ENCODE measurements around the gene DTX3.
"Not testable (repeated sequence)": the region's sequence is repeated elsewhere in the genome, so short reads cannot be mapped to it uniquely, and the experiment has no call there.

DTX3 gene

DNA sequence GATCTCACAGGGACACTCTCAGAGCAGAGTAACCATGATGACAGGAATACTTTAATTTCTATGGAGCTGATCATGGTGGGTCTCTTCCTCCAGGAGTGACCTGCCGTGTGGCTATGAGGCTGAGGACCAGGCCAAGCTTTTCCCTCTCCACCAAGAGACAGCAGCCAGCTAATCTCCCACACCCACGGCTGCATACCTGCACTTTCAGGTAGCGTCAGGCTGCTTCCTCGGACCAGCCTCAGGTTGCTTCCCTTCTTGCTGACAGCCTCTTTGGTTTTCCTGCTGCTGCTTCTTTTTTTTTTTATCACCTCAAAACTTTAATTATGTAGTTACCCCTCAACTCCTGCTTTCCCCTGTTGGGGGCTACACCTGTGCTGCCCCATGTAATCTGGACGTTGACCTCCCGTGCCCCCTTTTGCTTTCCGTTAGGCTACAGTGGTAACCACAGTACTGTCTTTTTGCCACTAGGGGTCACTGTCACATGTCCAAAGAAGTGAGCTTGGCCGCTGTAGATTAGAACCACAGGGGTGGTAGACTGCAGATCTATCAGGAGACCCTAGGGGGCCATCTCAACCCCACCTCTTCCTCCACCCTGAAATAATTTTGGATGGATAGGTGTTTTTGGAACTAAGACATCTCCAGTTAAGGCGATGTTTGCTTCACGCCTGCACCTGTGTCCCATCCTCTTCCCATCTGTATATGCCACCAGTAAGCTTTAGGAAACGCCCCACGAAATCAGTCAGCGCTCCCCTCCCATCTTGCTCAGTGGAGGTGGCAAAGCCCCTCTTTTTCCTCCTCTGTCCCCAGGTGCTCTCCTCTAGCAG, 21.4 kb upstream of the DTX3 start:
- peak; percentile 87 for DNase-seq (ENCODE audit: low spot score)
- no peak for FAIRE-seq

DNA sequence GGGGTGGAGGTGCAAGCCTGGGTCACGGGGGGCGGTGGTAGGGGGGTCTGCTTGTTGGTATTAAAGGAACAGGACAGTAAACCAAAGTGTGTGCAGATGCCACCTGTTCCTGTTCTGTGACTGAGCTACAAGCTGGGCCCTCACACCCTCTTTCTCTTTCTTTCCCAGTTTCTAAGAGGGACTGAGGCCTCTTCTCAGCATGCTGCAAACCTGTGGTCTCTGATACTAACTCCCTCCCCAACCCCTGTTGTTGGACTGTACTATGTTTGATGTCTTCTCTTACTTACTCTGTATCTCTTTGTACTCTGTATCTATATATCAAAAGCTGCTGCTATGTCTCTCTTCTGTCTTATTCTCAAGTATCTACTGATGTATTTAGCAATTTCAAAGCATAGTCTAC, 20.6 kb upstream of the DTX3 start:
- no peak for FAIRE-seq

DNA sequence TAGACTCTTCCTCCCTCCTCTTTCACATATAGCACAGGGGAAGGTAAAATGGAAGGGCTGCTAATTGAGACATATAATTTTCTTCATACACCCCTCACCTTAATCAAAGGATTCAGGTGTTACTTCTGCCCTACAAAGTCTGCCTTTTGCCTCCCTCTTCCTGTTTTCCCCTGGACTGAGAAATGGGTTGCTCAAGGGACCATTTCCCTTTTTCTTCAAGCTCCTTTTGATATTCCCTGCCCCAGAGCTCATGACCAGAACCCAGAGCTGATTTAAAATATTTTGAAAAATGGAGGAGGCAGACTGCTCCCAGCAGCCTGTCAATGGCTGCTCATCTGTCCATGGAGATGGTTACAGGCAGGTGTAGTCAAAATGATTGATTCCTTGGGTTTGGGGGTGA, 19.9 kb upstream of the DTX3 start:
- FAIRE-seq: no peak
- no peak for DNase-seq (ENCODE audit: low spot score)

More for the DNA sequence above, 20.6 kb upstream of the DTX3 start:
- DNase-seq (ENCODE audit: low spot score): no peak

DNA sequence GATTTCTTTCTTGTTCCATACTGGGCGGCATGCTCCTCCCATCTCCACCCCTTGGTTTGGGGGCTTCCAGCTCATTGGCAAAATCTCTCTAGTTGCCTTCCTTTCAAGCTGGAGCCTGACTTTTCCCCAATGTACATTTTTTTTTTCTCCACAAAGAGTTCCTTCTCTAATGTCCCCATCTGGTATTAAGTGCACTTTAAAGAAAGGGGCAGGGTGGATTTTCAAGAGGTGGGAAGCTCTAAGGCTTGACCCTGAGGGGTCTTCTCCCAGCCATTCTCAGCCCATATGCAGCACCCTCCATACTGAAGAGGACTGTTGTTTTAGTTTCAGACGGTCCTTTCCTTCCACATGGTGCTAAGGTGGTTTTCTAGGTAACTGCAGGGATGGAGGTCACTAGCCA, 19.5 kb upstream of the DTX3 start:
- no peak for DNase-seq (ENCODE audit: low spot score)
- no peak for FAIRE-seq

DNA sequence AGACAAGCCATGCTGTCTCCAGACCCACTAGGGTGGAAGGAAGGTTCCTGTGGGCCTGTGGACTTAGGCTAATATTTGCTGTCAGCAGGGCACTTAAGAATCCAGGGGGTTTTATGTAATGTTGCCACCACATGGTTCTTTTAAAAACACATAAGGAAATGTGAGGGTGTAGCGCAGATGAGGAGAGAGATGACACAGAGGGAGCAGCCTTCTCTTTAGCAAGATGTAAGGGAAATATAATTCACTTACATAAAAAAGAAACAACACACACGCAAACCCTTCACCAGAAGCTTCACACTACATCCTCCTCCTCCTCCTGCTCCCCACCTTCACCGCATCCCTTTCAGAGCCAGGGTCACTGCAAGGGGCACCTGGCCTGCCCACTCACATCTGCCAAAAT, 18.5 kb upstream of the DTX3 start:
- FAIRE-seq (no peak), DNase-seq (ENCODE audit: low spot score) (no peak)

DNA sequence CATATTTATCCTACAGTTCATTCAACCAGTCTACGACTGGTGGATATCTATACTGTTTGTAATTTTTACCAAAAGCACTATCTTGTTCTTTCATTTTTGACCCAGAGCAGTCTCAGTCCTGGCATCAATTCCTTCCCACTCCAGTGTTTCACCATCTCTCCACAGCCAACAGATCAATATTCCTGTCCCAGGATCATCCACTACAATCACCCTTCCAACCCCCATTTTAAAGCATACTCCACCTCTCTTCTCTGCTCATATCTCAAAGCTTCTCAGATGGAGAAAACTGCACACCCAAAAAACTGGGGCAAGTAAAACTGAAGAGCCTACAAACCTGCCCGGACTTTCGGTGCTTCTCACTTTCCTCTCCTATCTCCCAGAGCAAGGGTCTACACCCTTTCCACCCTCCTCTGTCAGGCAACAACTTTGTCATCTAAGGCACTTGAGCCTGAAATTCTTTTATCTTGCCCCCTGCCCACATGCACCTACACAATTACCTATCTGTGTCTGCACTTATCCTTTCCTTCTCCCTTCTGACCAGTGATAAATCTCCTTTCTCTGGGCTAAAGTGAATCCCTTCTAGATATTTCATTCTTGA, 17.7 kb upstream of the DTX3 start:
- FAIRE-seq: no peak

DNA sequence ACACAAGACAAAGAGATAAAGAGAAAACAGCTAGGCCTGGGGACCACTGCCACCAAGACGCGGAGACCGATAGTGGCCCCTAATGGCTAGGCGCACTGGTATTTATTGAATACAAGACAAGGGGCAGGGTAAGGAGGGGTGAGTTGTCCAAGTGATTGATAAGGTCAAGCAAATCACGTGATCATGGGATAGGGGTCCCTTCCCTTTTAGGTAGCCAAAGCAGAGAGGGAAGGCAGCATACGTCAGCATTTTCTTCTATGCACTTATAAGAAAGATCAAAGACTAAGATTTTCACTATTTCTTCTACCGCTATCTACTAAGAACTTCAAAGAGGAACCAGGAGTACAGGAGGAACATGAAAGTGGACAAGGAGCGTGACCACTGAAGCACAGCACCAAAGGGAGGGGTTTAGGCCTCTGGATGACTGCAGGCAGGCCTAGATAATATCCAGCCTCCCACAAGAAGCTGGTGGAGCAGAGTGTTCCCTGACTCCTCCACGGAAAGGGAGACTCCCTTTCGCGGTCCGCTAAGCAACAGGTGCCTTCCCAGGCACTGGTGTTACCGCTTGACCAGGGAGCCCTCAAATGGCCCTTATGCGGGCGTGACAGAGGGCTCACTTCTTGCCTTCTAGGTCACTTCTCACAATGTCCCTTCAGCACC, 15.5 kb upstream of the DTX3 start:
- not testable (repeated sequence) for DNase-seq (ENCODE audit: low spot score); FAIRE-seq

More for the DNA sequence above, 17.7 kb upstream of the DTX3 start:
- no peak for DNase-seq (ENCODE audit: low spot score)

DNA sequence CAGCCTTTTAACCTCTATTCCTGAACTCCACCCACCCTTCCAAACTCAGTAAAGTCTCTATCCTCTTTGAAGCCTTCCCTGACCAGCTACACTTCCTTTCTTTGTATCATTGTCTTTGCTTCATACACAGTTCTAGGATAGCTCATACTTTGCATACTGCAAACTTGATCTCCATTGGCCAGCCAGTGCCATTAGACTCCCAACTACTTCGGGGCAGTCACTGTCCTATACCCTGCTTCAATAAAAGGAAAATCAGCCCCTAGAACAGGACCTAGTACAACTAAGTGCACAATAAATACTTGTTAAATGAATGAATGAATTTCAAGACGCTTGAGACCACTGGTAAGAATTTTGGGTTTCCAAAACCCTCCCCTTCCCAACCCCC, 14.2 kb upstream of the DTX3 start:
- no peak for FAIRE-seq

DNA sequence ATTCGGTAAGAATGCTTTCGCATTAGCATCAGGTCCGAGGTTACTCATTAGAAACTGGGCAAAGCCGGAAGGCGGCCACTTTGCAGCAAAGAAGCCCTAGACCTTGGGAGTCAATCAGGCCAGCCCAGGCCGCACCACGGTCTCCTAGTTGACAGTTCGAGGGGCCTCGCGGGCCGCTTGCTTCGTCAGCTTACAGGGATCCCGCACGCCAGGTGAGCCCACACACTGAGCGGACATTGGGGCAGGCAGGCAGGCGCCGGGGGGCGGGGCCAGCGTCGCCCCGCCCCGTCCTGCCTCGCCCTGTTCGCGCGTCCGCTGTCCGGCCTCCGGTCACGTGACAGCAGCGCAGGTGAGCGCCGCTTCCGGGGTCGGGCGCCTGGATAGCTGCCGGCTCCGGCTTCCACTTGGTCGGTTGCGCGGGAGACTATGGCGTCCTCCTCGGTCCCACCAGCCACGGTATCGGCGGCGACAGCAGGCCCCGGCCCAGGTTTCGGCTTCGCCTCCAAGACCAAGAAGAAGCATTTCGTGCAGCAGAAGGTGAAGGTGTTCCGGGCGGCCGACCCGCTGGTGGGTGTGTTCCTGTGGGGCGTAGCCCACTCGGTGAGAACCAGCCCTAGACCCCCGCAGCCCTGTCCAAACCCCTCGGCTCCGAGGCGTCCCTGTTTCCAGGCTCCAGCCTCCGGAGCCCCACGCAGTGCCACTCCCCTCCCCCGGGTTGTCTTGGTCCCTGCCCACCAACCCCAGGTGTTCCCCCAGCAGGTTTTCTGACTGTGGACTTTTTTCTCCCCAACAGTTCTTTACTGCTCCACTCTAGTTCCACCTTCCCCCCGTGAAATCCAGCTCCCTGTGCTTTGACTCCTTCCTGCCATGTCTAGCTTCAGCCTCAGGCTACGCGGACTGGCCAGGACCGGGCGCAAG, 13.5 kb upstream of the DTX3 start, which contains the start of gene PIP4K2C:
TSS of gene PIP4K2C (plus strand) at position 329 of the 918 bp plus-strand sequence. CDS start at position 427, 98 bp downstream.
- FAIRE-seq: no peak

More for the DNA sequence above, 14.2 kb upstream of the DTX3 start:
- DNase-seq (ENCODE audit: low spot score): no peak

DNA sequence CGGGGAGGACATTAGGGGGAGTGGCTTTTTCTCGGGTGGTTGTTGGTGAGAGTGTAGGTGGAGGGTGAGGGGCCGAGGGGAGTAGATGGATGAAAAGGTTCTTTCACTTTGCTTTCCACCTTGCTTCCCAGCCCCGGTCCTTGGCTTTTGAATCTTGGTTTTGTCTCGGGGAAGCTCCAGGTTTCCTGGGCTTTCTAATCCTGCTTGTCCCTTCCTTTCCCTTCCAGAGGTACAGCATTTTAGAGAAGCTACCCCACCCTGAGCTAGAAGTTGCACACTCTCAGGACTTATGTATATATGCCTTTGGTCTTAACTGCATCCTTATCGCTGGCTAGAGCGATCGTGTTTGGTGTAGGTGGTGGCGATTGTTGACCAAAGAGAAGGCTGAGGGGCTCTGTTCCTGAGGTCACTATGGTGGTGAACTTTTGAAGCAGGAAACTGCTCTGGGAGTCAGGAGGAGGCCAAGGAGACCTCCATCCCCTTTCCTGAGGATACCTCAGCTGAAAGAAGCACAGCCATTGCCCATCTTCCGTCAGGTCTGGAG, 12.8 kb upstream of the DTX3 start:
- no peak for DNase-seq (ENCODE audit: low spot score)
- no peak for FAIRE-seq

More for the DNA sequence above, 13.5 kb upstream of the DTX3 start, which contains the start of gene PIP4K2C:
- DNase-seq (ENCODE audit: low spot score): peak; percentile 96

DNA sequence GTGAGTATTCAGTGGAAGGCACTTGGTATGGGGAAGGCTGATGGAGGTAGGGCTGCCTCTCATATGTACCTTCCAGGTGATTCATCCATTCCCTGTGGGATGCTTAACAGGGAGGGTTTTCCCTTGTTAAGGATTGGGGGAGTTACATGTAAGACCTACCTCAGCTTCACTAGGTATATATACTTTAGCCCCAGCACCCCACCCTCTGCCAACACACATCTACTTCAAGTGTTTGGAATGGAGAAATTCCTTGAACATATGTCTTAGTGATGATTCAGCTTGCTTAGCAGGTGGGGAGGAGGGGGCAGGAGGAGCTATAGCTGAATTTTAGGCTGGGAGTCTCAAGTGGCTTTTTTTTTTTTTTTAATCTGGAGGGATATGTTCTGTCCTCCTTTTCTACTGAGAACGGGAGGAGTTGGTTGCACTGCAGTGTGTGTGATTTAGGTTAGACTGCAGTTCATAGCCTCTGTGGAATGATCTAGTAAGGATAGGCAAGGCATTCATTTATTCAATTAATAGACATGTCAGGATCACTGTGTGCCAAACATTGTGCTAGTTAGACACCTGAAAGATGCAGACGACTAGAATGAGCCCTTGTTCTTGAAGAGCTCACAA, 12.0 kb upstream of the DTX3 start:
- FAIRE-seq (no peak), DNase-seq (ENCODE audit: low spot score) (no peak)

DNA sequence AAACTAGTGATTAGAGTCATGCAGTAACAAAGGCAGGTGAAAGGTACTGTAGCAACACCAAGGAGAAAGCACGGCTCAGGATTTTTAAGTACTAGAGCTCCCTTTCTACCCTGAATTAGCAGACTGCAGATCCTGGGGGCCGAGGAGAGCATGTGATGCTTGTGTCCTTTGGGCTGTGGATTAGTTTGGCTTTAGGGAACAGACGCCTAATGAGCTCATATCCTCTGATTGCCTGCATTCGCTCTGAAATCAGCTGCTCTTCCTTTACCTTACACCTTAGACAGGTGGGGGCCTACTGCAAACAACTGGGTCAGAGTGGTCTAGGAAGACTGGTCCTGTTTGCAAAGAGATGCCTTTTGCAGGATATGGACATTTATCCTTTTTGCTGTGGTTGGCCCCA, 11.4 kb upstream of the DTX3 start:
- FAIRE-seq (no peak), DNase-seq (ENCODE audit: low spot score) (no peak)

DNA sequence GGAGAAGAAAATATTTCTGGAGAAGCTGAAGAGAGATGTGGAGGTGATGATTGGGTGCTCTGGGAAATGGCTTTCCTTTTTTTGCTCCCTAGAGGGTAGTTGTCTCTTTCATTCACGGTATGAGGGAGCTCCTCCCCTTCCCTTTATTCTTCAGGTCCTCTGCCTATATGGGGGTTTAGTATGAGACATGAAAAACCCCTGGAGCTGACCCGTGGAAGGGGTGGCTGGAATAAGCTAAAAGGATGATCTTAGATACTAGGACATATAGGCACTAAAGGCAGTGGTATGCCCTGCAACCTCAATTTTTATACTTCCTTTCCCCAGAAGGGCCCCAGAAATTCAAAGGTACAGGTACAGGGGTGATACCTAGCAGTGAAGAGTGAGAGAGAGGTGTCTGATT, 4.2 kb upstream of the DTX3 start:
- no peak for FAIRE-seq
- no peak for DNase-seq (ENCODE audit: low spot score)

DNA sequence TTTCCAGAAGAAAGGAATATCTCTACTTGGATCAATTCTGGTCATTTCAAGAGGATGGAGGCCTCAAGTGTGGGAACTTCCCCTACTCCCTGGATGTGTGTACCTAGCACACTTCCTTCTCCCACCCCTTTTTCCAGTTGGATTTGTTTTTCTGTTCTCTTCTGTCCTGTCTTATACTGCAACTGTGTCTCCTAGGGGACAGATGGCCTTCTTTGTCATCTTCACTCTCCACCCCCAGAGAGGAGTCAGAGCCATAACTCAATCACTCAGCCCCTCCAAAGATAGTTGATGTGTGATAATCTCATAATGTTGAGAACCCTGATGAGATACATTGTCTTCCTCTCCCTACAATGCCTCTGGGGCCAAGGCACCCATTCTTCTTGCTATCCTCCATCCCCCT, 2.1 kb upstream of the DTX3 start:
- DNase-seq (ENCODE audit: low spot score): no peak
- no peak for FAIRE-seq

DNA sequence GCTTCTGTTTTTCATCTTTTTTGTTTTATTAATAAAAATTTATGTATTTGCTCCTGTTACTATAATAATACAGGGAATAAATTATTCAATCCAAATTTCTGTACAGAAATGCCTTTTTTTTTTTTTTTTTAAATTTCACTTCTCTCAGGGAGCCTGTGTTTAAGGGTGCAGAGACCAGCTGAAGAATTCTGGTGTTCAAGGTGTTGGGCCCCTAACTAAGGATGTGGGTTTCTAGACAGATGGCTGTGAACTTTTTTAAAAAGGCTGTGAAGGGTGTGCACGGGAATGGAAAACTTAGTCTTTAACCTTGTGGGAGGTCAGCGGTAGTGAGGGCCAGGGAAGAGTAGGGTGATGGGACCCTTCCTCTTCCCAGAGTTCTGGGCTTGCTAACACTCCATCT, 1.3 kb upstream of the DTX3 start:
- FAIRE-seq: no peak
- no peak for DNase-seq (ENCODE audit: low spot score)

DNA sequence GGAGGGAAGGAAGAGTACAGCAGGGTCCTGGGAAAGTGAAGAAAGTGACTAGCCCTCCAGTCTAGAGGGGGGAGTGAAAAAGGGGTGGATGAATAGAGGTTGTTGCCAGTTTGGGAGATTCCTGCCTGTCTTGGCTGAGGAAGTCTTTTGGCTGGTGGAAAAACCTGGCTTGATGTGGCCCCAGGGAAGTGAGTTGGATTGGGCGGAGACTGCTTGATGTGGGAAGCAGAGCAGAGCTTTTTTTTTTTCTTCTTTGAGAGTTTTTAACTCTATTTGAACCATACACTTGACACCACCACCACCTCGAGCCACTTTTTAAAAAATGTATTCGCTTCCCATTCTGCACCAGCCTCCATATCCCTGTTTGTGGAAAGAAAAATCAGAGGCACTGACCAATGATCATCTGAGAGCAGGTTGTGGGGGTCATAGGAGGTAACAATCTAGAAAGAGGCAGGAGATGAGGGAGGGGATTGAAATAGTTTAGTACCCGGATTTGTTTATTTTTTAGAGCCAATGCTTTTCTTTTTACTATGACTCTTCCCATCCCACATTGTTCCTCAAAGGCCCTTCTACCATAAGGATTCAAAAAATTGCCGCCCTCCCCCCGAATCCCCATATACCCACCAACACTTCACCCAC, 690 bp upstream of the DTX3 start:
- FAIRE-seq (no peak), DNase-seq (ENCODE audit: low spot score) (no peak)

DNA sequence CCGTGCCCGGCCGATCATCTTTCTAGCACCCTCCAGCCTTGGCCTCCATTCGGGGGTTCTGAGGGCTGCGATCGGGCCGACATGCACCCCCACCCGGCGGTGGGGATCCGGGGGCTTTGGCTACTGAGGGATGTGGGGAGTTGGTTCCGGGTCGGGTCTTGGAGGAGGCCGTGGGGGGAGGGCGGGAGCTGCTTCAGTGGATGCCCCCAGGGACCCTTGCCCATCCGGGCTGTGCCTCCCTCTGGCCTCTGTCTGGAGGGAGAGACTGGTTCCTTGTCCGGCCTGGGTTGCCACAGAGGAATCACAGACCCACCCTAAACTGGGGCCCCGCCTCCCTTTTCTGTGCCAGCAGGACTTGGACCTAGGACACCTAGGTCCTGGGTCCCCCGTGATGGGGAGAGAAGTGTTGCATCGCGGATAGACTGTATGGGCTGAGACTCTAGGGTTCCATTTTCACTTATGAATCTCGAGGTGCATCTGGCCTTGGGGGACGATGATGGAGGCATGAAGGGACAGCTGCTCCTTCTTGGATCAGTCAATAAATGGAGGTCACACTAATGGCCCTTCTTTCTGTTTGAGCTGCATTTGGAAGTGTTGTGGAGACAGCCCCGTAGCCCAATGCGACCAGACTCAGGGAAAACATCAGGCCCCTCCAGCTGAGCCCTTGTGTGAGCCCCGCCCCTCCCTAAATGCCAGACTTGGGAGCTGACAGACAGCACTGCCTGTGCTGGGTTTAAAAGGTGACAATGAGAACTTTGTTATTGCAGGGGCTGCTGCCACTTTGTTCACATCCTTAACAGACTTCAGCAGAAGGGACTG, 577 bp downstream of the DTX3 start:
- DNase-seq (ENCODE audit: low spot score) (no peak), FAIRE-seq (no peak)

DNA sequence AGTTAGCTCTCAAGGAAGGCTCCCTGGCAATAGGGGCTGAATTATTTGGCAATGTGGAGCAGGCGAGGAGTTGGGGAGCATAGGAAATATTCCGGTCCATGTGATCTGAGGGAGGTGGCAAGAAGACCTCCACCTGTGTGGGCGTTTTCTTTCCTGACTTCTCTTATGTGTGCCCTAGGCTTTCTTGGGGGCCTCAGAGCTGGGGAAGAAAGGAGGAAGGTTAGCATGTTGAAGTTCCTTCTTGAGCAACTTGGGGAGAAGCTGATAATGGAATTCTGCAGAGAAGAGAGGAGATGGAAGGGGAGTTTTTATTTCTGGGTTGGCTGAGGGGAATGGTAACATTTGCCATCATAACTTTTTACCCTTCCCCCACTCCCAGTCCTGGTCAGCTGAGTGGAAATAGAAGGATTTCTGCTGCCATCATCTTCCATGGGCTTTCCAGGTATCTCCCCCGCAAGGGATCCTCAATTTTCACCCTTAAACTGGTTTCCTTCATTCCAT, 1.2 kb downstream of the DTX3 start:
- DNase-seq (ENCODE audit: low spot score) (no peak), FAIRE-seq (no peak)

DNA sequence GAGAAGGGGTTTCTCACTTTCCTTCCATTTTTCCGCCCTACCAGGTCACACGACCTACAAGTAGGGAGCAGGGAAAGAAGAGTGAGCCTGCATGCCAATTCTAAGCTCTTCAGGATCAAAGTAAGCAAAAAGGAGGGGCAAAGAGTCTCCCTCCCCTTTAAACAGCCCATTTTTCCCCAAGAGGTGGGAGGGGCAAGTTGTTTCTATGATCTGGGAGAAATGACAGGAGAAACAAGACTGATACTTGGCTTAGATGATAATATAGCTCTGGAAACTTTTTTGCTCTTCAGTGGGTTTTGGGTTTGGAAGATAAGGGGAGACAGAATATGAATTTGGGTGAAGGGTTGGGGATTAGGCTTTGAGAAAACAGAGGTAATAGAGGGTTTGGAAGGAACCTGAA, 1.8 kb downstream of the DTX3 start:
- FAIRE-seq (no peak), DNase-seq (ENCODE audit: low spot score) (no peak)
